HepG2 (cell line): ENCODE measurements around the gene BSG. TPM values are rescaled to one million over a fixed set of nuclear protein-coding genes. Genes with fewer than 3 reads are reported as not detected.
A peak's percentile ranks its signal among the peaks of the same experiment; 100 is the strongest.

Experiments used
- AGO2 ChIP-seq: fragments of 200-400 bp; formaldehyde crosslinking; optimal IDR thresholded peaks from 2 replicates; pipeline ENCODE3; 2017; ENCODE audit warnings: mild to moderate bottlenecking, low read depth, low read length, moderate library complexity
- DPF2 ChIP-seq: sonication (generic); formaldehyde crosslinking; IDR thresholded peaks from 2 replicates; pipeline ENCODE4 v1.4.0; 2020; ENCODE audit warnings: mild to moderate bottlenecking, low read depth, missing genetic modification reagents, borderline replicate concordance
- KAT7 ChIP-seq: IDR thresholded peaks from 2 replicates; pipeline ENCODE4 v1.6.1; 2018; ENCODE audit warnings: borderline replicate concordance, missing compliant biosample characterization
- KDM5A ChIP-seq: fragments of 200-600 bp; sonication (generic); IDR thresholded peaks from 2 replicates; pipeline ENCODE4 v1.7.0; 2018; ENCODE audit warnings: antibody characterized with exemption, mild to moderate bottlenecking, low read length, borderline replicate concordance
- KMT2A ChIP-seq: sonication (generic); formaldehyde crosslinking; IDR thresholded peaks from 2 replicates; pipeline ENCODE4 v1.4.0; 2020; ENCODE audit warnings: missing genetic modification reagents
- NFE2L2 ChIP-seq: fragments of 150-350 bp; IDR thresholded peaks from 2 replicates; pipeline ENCODE4 v1.6.1; 2014; ENCODE audit warnings: low read length
- NFIC ChIP-seq: IDR thresholded peaks from 2 replicates; pipeline ENCODE4 v1.6.1; 2012; ENCODE audit warnings: mild to moderate bottlenecking, low read length, inconsistent platforms
- PLRG1 ChIP-seq: fragments of 450-650 bp; conservative IDR thresholded peaks from 2 replicates; pipeline ENCODE4 v1.6.1; 2016
- SMAD1 ChIP-seq: sonication (generic); formaldehyde crosslinking; IDR thresholded peaks from 2 replicates; pipeline ENCODE4 v1.4.0; 2020; ENCODE audit warnings: missing genetic modification reagents, low read depth, mild to moderate bottlenecking, borderline replicate concordance
- SMC3 ChIP-seq: IDR thresholded peaks from 2 replicates; pipeline ENCODE4 v1.6.1; 2011; ENCODE audit warnings: low read length, improper control_type of control experiment
- STAT5B ChIP-seq: sonication (generic); formaldehyde crosslinking; IDR thresholded peaks from 2 replicates; pipeline ENCODE4 v1.4.0; 2020; ENCODE audit warnings: missing genetic modification reagents
- TARDBP ChIP-seq: sonication (generic); formaldehyde crosslinking; IDR thresholded peaks from 2 replicates; pipeline ENCODE4 v1.8.0; 2022; ENCODE audit warnings: mild to moderate bottlenecking, missing genetic modification reagents
- TBL1XR1 ChIP-seq: fragments of 150-350 bp; IDR thresholded peaks from 2 replicates; pipeline ENCODE4 v1.6.1; 2014; ENCODE audit warnings: borderline replicate concordance, low read length; ENCODE audit not compliant: partially characterized antibody
- YEATS2 ChIP-seq: sonication (generic); formaldehyde crosslinking; IDR thresholded peaks from 2 replicates; pipeline ENCODE4 v1.4.0; 2020; ENCODE audit warnings: missing genetic modification reagents, borderline replicate concordance
- ZFP90 ChIP-seq: sonication (generic); formaldehyde crosslinking; IDR thresholded peaks from 2 replicates; pipeline ENCODE4 v1.8.0; 2022; ENCODE audit warnings: missing genetic modification reagents, mild to moderate bottlenecking, inconsistent platforms, borderline replicate concordance
- ZNF101 ChIP-seq: sonication (generic); formaldehyde crosslinking; IDR thresholded peaks from 2 replicates; pipeline ENCODE4 v1.4.0; 2020; ENCODE audit warnings: mild to moderate bottlenecking, low read depth, missing genetic modification reagents, borderline replicate concordance
- ZNF703 ChIP-seq: sonication (generic); formaldehyde crosslinking; IDR thresholded peaks from 2 replicates; pipeline ENCODE4 v1.5.1; 2020; ENCODE audit warnings: missing genetic modification reagents, mild to moderate bottlenecking, moderate library complexity, borderline replicate concordance
- ZNF788 ChIP-seq: sonication (generic); formaldehyde crosslinking; IDR thresholded peaks from 2 replicates; pipeline ENCODE4 v1.5.0; 2020; ENCODE audit warnings: mild to moderate bottlenecking, missing genetic modification reagents, borderline replicate concordance
- ZNF850 ChIP-seq: sonication (generic); formaldehyde crosslinking; conservative IDR thresholded peaks from 2 replicates; pipeline ENCODE4 v1.9.0; 2021; ENCODE audit warnings: mild to moderate bottlenecking, missing genetic modification reagents
- polyA plus RNA-seq, 8 experiments: library from polyadenylated mRNA; depleted of rRNA in 3 of 8; stranded (reverse) in 7 of 8; unstranded in 1 of 8; fragments of >200 nt; fragmentation: Illumina TruSeq in 4 of 8; extraction: Trizol in 4 of 8; gene quantifications; 2 replicates each; pipeline versions ENCODE4 v1.2.1 to v1.2.3, GENCODE V29; 2011 to 2016; ENCODE audit warnings: low read depth in 4 of 8, missing spikeins in 1 of 8, mixed read lengths in 1 of 8; ENCODE audit not compliant: insufficient read depth in 1 of 8
- total RNA-seq, 5 experiments: library from RNA; depleted of rRNA; stranded (reverse); fragments of >200 nt; fragmentation: Illumina TruSeq; extraction: Trizol; gene quantifications; 2 replicates each; pipeline ENCODE4 v1.2.3, GENCODE V29; 2016; ENCODE audit warnings: low read depth in 1 of 5
- TF ChIP-seq, protein P1 (sequence below): sonication (generic); formaldehyde crosslinking; IDR thresholded peaks from 2 replicates; pipeline ENCODE4 v1.4.0; 2020; ENCODE audit warnings: mild to moderate bottlenecking, missing genetic modification reagents
- TF ChIP-seq, protein P2 (sequence below): IDR thresholded peaks from 2 replicates; pipeline ENCODE4 v1.6.1; 2016; ENCODE audit warnings: low read depth, missing genetic modification reagents, missing compliant biosample characterization
- TF ChIP-seq, protein P3 (sequence below): sonication (generic); formaldehyde crosslinking; IDR thresholded peaks from 2 replicates; pipeline ENCODE4 v1.4.0; 2020; ENCODE audit warnings: mild to moderate bottlenecking, missing genetic modification reagents

Gene BSG
- total and polyA plus RNA-seq, 2 of the 13 experiments (the other 11 are each of a cell fraction or from before 2014, with no cell fraction given), result 309 to 754 TPM

DNA sequence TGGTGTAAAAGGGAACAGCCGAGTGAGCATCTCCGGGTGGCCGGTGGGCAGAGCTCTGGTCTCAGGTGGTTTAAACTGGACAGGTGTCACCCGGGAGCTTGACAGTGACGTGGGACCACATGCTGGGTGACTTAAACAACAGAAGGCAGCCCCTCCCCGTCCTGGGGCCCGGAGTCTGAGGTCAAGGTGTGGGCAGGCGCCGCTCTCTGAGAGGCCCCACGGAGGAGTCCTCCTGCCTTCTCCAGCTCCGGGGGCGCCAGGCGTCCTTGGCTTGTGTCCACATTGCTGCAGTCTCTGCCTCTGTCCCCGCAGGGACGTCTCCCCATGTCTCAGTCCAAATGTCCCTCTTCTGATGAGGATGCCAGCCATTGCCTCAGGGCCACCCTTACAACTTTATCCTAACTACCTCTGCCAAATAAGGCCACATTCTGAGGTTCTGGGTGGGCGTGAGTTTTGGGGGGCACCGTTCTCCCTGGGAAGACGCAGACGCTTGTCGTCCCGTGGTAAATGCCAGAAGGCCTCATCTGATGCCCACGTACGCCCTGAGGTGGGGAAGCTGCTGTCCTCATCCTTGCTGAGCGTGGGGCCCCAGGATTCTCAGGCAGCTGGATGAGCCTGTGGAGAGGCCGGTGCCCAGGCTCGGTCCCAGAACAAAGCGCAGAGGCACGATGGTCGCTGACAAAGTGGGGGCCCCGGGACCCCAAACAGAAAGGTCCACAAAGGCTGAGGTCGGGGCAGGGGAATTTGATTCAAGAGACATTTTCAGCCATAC, 15.6 kb upstream of the BSG start (continued):
- TF ChIP-seq KMT2A (CRISPR knock-in tag) (no peak), ZFP90 (CRISPR knock-in tag) (peak; percentile 70; the same call in 1 of the 2 replicates), PLRG1 (no peak), NFE2L2 (no peak), SMAD1 (no peak), AGO2 (no peak), KAT7 (CRISPR knock-in tag) (no peak; the same call in 1 of the 2 replicates), ZNF703 (no peak), STAT5B (no peak), NFIC (0 out of 2 replicates have a peak, but pooled peaks have one; percentile 18), YEATS2 (CRISPR knock-in tag) (no peak), DPF2 (CRISPR knock-in tag) (no peak), ZNF788 (CRISPR knock-in tag) (no peak), SMC3 (no peak), KDM5A (no peak), ZNF101 (no peak), TBL1XR1 (no peak), ZNF850 (CRISPR knock-in tag) (no peak), TARDBP (no peak)
- TF ChIP-seq, protein P1, sequence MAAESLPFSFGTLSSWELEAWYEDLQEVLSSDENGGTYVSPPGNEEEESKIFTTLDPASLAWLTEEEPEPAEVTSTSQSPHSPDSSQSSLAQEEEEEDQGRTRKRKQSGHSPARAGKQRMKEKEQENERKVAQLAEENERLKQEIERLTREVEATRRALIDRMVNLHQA (CRISPR knock-in tag), result no peak
- TF ChIP-seq, protein P2, sequence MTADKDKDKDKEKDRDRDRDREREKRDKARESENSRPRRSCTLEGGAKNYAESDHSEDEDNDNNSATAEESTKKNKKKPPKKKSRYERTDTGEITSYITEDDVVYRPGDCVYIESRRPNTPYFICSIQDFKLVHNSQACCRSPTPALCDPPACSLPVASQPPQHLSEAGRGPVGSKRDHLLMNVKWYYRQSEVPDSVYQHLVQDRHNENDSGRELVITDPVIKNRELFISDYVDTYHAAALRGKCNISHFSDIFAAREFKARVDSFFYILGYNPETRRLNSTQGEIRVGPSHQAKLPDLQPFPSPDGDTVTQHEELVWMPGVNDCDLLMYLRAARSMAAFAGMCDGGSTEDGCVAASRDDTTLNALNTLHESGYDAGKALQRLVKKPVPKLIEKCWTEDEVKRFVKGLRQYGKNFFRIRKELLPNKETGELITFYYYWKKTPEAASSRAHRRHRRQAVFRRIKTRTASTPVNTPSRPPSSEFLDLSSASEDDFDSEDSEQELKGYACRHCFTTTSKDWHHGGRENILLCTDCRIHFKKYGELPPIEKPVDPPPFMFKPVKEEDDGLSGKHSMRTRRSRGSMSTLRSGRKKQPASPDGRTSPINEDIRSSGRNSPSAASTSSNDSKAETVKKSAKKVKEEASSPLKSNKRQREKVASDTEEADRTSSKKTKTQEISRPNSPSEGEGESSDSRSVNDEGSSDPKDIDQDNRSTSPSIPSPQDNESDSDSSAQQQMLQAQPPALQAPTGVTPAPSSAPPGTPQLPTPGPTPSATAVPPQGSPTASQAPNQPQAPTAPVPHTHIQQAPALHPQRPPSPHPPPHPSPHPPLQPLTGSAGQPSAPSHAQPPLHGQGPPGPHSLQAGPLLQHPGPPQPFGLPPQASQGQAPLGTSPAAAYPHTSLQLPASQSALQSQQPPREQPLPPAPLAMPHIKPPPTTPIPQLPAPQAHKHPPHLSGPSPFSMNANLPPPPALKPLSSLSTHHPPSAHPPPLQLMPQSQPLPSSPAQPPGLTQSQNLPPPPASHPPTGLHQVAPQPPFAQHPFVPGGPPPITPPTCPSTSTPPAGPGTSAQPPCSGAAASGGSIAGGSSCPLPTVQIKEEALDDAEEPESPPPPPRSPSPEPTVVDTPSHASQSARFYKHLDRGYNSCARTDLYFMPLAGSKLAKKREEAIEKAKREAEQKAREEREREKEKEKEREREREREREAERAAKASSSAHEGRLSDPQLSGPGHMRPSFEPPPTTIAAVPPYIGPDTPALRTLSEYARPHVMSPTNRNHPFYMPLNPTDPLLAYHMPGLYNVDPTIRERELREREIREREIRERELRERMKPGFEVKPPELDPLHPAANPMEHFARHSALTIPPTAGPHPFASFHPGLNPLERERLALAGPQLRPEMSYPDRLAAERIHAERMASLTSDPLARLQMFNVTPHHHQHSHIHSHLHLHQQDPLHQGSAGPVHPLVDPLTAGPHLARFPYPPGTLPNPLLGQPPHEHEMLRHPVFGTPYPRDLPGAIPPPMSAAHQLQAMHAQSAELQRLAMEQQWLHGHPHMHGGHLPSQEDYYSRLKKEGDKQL (CRISPR knock-in tag), result no peak
- TF ChIP-seq, protein P3, sequence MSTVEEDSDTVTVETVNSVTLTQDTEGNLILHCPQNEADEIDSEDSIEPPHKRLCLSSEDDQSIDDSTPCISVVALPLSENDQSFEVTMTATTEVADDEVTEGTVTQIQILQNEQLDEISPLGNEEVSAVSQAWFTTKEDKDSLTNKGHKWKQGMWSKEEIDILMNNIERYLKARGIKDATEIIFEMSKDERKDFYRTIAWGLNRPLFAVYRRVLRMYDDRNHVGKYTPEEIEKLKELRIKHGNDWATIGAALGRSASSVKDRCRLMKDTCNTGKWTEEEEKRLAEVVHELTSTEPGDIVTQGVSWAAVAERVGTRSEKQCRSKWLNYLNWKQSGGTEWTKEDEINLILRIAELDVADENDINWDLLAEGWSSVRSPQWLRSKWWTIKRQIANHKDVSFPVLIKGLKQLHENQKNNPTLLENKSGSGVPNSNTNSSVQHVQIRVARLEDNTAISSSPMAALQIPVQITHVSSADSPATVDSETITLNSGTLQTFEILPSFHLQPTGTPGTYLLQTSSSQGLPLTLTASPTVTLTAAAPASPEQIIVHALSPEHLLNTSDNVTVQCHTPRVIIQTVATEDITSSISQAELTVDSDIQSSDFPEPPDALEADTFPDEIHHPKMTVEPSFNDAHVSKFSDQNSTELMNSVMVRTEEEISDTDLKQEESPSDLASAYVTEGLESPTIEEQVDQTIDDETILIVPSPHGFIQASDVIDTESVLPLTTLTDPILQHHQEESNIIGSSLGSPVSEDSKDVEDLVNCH, result no peak
